ENCODE measurements around the gene EYA4.

DNA sequence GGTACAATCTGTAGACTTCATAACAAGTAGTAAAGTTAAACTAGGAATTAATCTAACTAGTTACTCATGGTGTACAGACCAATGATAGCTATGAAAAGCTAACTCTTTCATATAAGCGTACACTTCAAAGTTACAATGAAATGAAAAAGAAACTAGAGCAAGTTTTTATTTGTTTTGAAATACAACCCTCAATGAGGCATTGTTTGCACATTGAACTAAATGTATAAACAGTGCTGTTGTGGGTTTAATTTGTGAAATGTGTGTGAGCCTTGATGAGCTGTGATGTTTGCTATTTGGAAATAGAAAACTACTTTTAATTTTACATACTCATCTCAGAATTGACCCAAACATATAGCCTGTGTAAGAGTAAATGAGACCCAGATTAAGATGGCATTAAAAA lies 11.1 kb upstream of the EYA4 start:
- TF ChIP-seq, protein P1, sequence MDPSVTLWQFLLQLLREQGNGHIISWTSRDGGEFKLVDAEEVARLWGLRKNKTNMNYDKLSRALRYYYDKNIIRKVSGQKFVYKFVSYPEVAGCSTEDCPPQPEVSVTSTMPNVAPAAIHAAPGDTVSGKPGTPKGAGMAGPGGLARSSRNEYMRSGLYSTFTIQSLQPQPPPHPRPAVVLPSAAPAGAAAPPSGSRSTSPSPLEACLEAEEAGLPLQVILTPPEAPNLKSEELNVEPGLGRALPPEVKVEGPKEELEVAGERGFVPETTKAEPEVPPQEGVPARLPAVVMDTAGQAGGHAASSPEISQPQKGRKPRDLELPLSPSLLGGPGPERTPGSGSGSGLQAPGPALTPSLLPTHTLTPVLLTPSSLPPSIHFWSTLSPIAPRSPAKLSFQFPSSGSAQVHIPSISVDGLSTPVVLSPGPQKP (IDR thresholded peaks at IDR 0.05; ENCODE audit: low read depth, low read length): no peak
- TF ChIP-seq EP300 (IDR thresholded peaks at IDR 0.05) (no peak), SMC3 (IDR thresholded peaks at IDR 0.05) (no peak), CTCF (IDR thresholded peaks at IDR 0.05) (no peak)
